ENCODE measurements around the gene IQCM. TPM values are rescaled to one million over a fixed set of nuclear protein-coding genes. Genes with fewer than 3 reads are reported as not detected.

The IQCM gene
- total and polyA plus RNA-seq, 5 donors from 2014 or later: not detected

GRCh38 chr4:149709640-149710039, 106.0 kb downstream of the IQCM start:
- no peaks in the 10 kb centered on the region for H3K4me1 Mint-ChIP-seq
- no peaks in the 10 kb centered on the region for H3K27me3 Mint-ChIP-seq
- ATAC-seq (ENCODE audit: low read depth in 2 of 2): no peak
- Histone ChIP-seq H3K9me3 (ENCODE audit: control insufficient read depth in 2 of 2, low read length in 2 of 2) (no peaks in the 10 kb centered on the region), H3K4me1 (ENCODE audit: control insufficient read depth, insufficient read depth, low read length, poor library complexity, severe bottlenecking) (no peaks in the 10 kb centered on the region), H3K4me3 (ENCODE audit: low read depth, low read length) (no peak overlapping the region), H3K36me3 (ENCODE audit: control insufficient read depth, insufficient read depth, low read length) (no peaks in the 10 kb centered on the region), H3K27me3 (ENCODE audit: control insufficient read depth, insufficient read depth, low read length) (no peaks in the 10 kb centered on the region), H3K27ac (ENCODE audit: insufficient read depth, low read length, poor library complexity, severe bottlenecking) (no peak overlapping the region)
- DNase-seq: no peak
- H3K36me3 Mint-ChIP-seq: no peaks in the 10 kb centered on the region
- H3K4me3 Mint-ChIP-seq: no peak overlapping the region
- no peak overlapping the region for H3K27ac Mint-ChIP-seq
- H3K9me3 Mint-ChIP-seq: peaks cover 0 to 6% (median 0%) of the 10 kb centered on the region in 7 donors

GRCh38 chr4:149708513-149709130, 107.0 kb downstream of the IQCM start:
- no peaks in the 10 kb centered on the region for H3K36me3 ChIP-seq (ENCODE audit: control insufficient read depth, insufficient read depth, low read length)
- H3K4me1 Mint-ChIP-seq: no peaks in the 10 kb centered on the region
- no peaks in the 10 kb centered on the region for H3K27me3 ChIP-seq (ENCODE audit: control insufficient read depth, insufficient read depth, low read length)
- DNase-seq (no peak), ATAC-seq (ENCODE audit: low read depth in 2 of 2) (no peak)
- H3K4me1 ChIP-seq (ENCODE audit: control insufficient read depth, insufficient read depth, low read length, poor library complexity, severe bottlenecking): no peaks in the 10 kb centered on the region
- H3K27ac ChIP-seq (ENCODE audit: insufficient read depth, low read length, poor library complexity, severe bottlenecking): no peak overlapping the region
- no peak overlapping the region for H3K27ac Mint-ChIP-seq
- H3K36me3 Mint-ChIP-seq: no peaks in the 10 kb centered on the region
- H3K9me3 Mint-ChIP-seq: peaks cover 0 to 4% (median 0%) of the 10 kb centered on the region in 7 donors
- H3K9me3 ChIP-seq (ENCODE audit: control insufficient read depth in 2 of 2, low read length in 2 of 2): no peaks in the 10 kb centered on the region
- H3K27me3 Mint-ChIP-seq: no peaks in the 10 kb centered on the region
- no peak overlapping the region for H3K4me3 ChIP-seq (ENCODE audit: low read depth, low read length)
- H3K4me3 Mint-ChIP-seq: no peak overlapping the region

GRCh38 chr4:149707862-149708261, 107.8 kb downstream of the IQCM start:
- no peaks in the 10 kb centered on the region for H3K4me1 ChIP-seq (ENCODE audit: control insufficient read depth, insufficient read depth, low read length, poor library complexity, severe bottlenecking)
- H3K36me3 ChIP-seq (ENCODE audit: control insufficient read depth, insufficient read depth, low read length): no peaks in the 10 kb centered on the region
- no peak overlapping the region for H3K27ac ChIP-seq (ENCODE audit: insufficient read depth, low read length, poor library complexity, severe bottlenecking)
- H3K4me1 Mint-ChIP-seq: no peaks in the 10 kb centered on the region
- no peaks in the 10 kb centered on the region for H3K9me3 ChIP-seq (ENCODE audit: control insufficient read depth in 2 of 2, low read length in 2 of 2)
- no peak for DNase-seq
- H3K4me3 Mint-ChIP-seq: no peak overlapping the region
- ATAC-seq (ENCODE audit: low read depth in 2 of 2): no peak
- H3K4me3 ChIP-seq (ENCODE audit: low read depth, low read length): no peak overlapping the region
- no peaks in the 10 kb centered on the region for H3K36me3 Mint-ChIP-seq
- peaks cover 0 to 2% (median 0%) of the 10 kb centered on the region in 7 donors for H3K9me3 Mint-ChIP-seq
- no peak overlapping the region for H3K27ac Mint-ChIP-seq
- H3K27me3 ChIP-seq (ENCODE audit: control insufficient read depth, insufficient read depth, low read length): no peaks in the 10 kb centered on the region
- H3K27me3 Mint-ChIP-seq: no peaks in the 10 kb centered on the region

GRCh38 chr4:149706942-149707341, 108.7 kb downstream of the IQCM start:
- H3K9me3 Mint-ChIP-seq: peaks cover 0 to 3% (median 0%) of the 10 kb centered on the region in 7 donors
- H3K27ac ChIP-seq (ENCODE audit: insufficient read depth, low read length, poor library complexity, severe bottlenecking): no peak overlapping the region
- no peaks in the 10 kb centered on the region for H3K36me3 ChIP-seq (ENCODE audit: control insufficient read depth, insufficient read depth, low read length)
- H3K4me3 Mint-ChIP-seq: no peak overlapping the region
- no peak overlapping the region for H3K4me3 ChIP-seq (ENCODE audit: low read depth, low read length)
- no peaks in the 10 kb centered on the region for H3K9me3 ChIP-seq (ENCODE audit: control insufficient read depth in 2 of 2, low read length in 2 of 2)
- no peak for ATAC-seq (ENCODE audit: low read depth in 2 of 2)
- no peaks in the 10 kb centered on the region for H3K27me3 ChIP-seq (ENCODE audit: control insufficient read depth, insufficient read depth, low read length)
- H3K27me3 Mint-ChIP-seq: no peaks in the 10 kb centered on the region
- no peaks in the 10 kb centered on the region for H3K4me1 Mint-ChIP-seq
- no peak overlapping the region for H3K27ac Mint-ChIP-seq
- no peaks in the 10 kb centered on the region for H3K4me1 ChIP-seq (ENCODE audit: control insufficient read depth, insufficient read depth, low read length, poor library complexity, severe bottlenecking)
- DNase-seq: no peak
- no peaks in the 10 kb centered on the region for H3K36me3 Mint-ChIP-seq

- H3K36me3 Mint-ChIP-seq: no peaks in the 10 kb centered on the region
- H3K27me3 Mint-ChIP-seq: no peaks in the 10 kb centered on the region
- no peaks in the 10 kb centered on the region for H3K9me3 ChIP-seq (ENCODE audit: control insufficient read depth in 2 of 2, low read length in 2 of 2)
- no peak overlapping the region for H3K4me3 Mint-ChIP-seq
- H3K9me3 Mint-ChIP-seq: peaks cover 0 to 3% (median 0%) of the 10 kb centered on the region in 7 donors
- no peaks in the 10 kb centered on the region for H3K27me3 ChIP-seq (ENCODE audit: control insufficient read depth, insufficient read depth, low read length)
- no peaks in the 10 kb centered on the region for H3K4me1 ChIP-seq (ENCODE audit: control insufficient read depth, insufficient read depth, low read length, poor library complexity, severe bottlenecking)
- DNase-seq (no peak), ATAC-seq (ENCODE audit: low read depth in 2 of 2) (no peak)
- H3K27ac Mint-ChIP-seq: no peak overlapping the region
- H3K36me3 ChIP-seq (ENCODE audit: control insufficient read depth, insufficient read depth, low read length): no peaks in the 10 kb centered on the region
- no peaks in the 10 kb centered on the region for H3K4me1 Mint-ChIP-seq
- no peak overlapping the region for H3K27ac ChIP-seq (ENCODE audit: insufficient read depth, low read length, poor library complexity, severe bottlenecking)
- H3K4me3 ChIP-seq (ENCODE audit: low read depth, low read length): no peak overlapping the region
These were observed 113.0 kb downstream of the IQCM start for GRCh38 chr4:149702414-149703293.

DNA sequence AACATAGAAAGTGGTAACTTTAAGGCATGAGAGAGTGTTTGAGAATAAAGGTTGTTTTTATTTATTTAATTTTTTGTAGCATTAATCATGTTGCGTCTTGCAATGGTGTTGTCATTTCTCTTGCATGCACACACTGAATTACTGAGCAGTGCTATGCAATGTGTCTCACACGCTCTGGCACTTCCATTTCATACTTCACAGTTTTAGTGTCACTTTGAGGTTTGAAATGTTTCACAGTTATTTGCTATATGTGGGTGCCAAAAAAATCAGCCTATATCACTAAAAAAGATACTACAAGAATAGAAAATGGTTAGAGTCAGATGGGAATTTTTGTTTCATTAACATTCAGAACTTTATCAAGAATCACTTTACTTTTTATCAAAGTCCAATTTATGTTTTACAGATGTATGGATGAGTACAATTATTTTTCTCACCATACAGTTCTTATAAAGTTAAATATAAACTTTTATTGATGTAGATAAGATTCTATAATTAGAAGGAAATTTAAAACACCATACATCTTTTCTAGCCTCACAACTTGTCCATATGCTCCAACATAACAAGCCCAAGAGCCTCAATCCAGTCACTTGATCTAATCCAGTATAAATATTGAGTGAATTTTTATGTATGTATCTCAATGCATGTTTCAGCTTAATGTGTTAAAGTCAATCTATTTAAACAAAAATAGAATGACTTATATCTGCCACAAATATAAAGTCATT, 114.0 kb downstream of the IQCM start:
- Histone ChIP-seq H3K27ac (ENCODE audit: insufficient read depth, low read length, poor library complexity, severe bottlenecking) (no peak overlapping the region), H3K9me3 (ENCODE audit: control insufficient read depth in 2 of 2, low read length in 2 of 2) (no peaks in the 10 kb centered on the region), H3K36me3 (ENCODE audit: control insufficient read depth, insufficient read depth, low read length) (no peaks in the 10 kb centered on the region), H3K27me3 (ENCODE audit: control insufficient read depth, insufficient read depth, low read length) (no peaks in the 10 kb centered on the region), H3K4me1 (ENCODE audit: control insufficient read depth, insufficient read depth, low read length, poor library complexity, severe bottlenecking) (no peaks in the 10 kb centered on the region), H3K4me3 (ENCODE audit: low read depth, low read length) (no peak overlapping the region)
- peaks cover 0 to 4% (median 0%) of the 10 kb centered on the region in 7 donors for H3K9me3 Mint-ChIP-seq
- H3K27me3 Mint-ChIP-seq: no peaks in the 10 kb centered on the region
- no peak overlapping the region for H3K27ac Mint-ChIP-seq
- no peak overlapping the region for H3K4me3 Mint-ChIP-seq
- no peak for ATAC-seq (ENCODE audit: low read depth in 2 of 2)
- DNase-seq: no peak
- H3K4me1 Mint-ChIP-seq: no peaks in the 10 kb centered on the region
- H3K36me3 Mint-ChIP-seq: no peaks in the 10 kb centered on the region

DNA sequence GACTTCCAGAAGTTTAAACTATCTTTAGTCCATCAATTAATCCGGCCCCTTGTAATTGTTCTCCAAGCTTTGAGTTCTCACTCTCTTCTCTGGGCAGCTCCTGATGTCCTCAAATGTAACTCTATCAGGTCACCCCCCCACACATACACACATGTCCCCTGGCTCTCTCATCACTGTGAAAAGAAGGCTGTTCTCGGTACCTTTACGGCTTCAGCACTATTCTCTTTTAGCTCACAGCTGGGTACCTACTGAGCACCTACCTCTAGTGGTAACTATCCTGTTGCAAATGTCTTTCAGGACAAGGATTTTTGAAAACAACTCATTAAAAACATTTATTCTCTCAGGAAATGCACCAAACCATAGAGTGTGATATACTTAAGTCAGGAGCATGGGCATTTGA, 115.4 kb downstream of the IQCM start:
- H3K9me3 Mint-ChIP-seq: peaks cover 0 to 4% (median 0%) of the 10 kb centered on the region in 7 donors
- no peaks in the 10 kb centered on the region for H3K36me3 Mint-ChIP-seq
- Histone ChIP-seq H3K4me3 (ENCODE audit: low read depth, low read length) (no peak overlapping the region), H3K4me1 (ENCODE audit: control insufficient read depth, insufficient read depth, low read length, poor library complexity, severe bottlenecking) (no peaks in the 10 kb centered on the region), H3K27ac (ENCODE audit: insufficient read depth, low read length, poor library complexity, severe bottlenecking) (no peak overlapping the region), H3K9me3 (ENCODE audit: control insufficient read depth in 2 of 2, low read length in 2 of 2) (no peaks in the 10 kb centered on the region), H3K27me3 (ENCODE audit: control insufficient read depth, insufficient read depth, low read length) (no peaks in the 10 kb centered on the region), H3K36me3 (ENCODE audit: control insufficient read depth, insufficient read depth, low read length) (no peaks in the 10 kb centered on the region)
- no peak for DNase-seq
- H3K27me3 Mint-ChIP-seq: no peaks in the 10 kb centered on the region
- H3K4me1 Mint-ChIP-seq: no peaks in the 10 kb centered on the region
- no peak overlapping the region for H3K27ac Mint-ChIP-seq
- no peak for ATAC-seq (ENCODE audit: low read depth in 2 of 2)
- no peak overlapping the region for H3K4me3 Mint-ChIP-seq
